Glomerular endothelial cell (primary cell): ENCODE data around the gene TEX48. TPM values are rescaled to one million over a fixed set of nuclear protein-coding genes. Genes with fewer than 3 reads are reported as not detected.

Experiments
- DNase-seq: peaks from one replicate; pipeline ENCODE4 v3.0.0-alpha.2; 2011; ENCODE audit warnings: low read depth, low spot score; ENCODE audit errors: extremely low read depth
- total RNA-seq: library from RNA; depleted of rRNA; stranded (reverse); fragments of >200 nt; gene quantifications from 2 replicates; pipeline ENCODE4 v1.2.3, GENCODE V29; 2015

Gene TEX48
- total RNA-seq, 1 donor from 2014 or later: not detected

GRCh38 chr9:114626415-114627020, 55.5 kb downstream of the TEX48 start:
- DNase-seq: no peak

DNA sequence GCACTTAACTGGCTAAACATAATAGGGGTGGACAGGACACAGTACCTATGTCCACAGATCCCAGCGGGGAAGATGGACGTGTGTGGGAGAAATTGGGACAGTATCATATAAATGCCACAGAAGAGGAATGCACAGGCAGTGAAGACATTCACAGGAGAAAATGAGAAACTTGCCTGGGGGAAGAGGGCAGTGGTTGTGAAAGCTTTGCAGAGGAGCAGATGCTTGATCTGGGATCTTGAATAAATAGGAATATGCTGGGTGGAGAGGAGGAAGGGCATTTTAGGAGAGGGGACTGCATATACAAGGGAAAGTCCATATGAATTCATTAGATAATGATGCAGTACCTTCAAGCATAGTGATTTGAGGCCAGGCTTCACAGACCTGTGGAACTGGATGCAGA, 57.3 kb downstream of the TEX48 start:
- no peak for DNase-seq

GRCh38 chr9:114621975-114622609, 59.9 kb downstream of the TEX48 start:
- no peak for DNase-seq

- DNase-seq: no peak
These were observed 60.4 kb downstream of the TEX48 start for GRCh38 chr9:114621561-114621960.

DNA sequence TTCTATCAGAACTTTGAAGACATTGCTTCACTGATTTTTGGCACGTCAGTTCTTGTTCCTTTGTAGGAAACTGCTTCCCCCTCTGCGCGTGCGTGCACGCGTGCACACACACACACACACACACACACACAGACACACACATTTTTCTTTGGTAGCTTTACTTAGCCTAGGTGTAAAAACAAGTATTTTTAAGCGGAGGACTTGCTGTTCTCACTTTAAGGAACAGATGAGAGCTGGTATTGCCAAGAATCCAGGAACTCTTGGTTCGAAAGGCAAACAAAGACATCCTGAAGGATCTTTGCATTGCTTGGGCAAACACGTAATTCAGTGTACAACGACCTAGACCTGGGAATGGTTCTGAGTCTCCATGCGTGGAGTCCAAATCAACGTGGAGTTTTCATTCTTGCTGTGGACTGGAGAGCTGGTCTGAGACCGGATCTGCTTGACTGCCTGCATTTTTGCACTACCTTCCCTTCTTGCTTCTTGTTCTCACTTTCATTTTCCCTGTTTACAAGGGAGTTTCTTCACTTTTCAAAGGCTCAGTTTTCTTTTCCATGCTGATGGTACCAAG, 62.7 kb downstream of the TEX48 start:
- DNase-seq: no peak

DNA sequence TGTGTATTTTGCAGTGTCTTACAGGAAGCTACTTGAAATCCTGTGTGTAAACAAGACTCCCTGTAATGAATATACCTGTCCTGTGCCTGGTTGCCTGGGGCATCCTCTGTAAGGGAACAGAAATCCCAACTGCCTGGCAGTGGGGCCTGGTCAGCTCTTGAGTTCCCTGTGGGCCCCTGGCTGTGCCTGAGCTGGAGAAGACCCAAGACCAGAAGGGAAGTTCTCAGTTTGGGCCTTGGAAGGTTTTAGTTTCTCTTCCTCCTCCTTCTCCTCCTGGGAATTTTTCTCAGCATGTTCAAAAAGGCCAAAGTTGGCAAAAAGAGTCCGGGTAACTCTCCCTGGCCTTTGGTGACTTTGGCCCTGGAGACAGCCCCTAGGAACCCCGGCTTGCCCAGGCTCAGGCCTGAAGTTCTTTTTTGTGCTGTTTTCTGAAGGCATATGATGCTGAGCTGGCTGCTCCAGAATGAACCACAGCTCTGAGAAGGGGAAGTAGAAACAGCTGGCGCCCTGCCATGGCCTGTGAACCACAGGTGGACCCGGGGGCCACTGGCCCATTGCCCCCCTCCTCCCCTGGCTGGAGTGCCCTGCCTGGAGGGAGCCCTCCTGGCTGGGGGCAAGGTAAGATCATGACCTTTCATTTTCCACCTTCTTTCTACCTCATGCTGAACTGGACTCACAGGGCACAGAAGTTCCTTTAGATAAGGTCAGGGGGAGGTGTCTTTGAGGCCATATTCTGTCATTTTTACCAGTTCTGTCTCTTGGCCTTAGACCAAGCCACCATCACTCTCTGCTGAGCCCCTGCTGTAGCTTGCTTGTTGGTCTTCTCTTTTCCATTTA, 65.1 kb downstream of the TEX48 start:
- no peak for DNase-seq

Other genes starting within 250 kb of the TEX48 start
- 0.68 and 1.9 TPM in 2 replicates for gene WHRN, start 176.7 kb downstream of the TEX48 start, total RNA-seq
- gene ATP6V1G1, start 94.4 kb downstream of the TEX48 start, total RNA-seq: 146 and 156 TPM in 2 replicates
- 4.1 and 5.3 TPM in 2 replicates for gene TMEM268, start 70.9 kb downstream of the TEX48 start, total RNA-seq
- not detected in 2 replicates for gene TEX53, start 24.4 kb downstream of the TEX48 start, total RNA-seq
- gene TNFSF15, start 123.8 kb upstream of the TEX48 start, total RNA-seq: 48.1 and 54.9 TPM in 2 replicates
- not detected in 2 replicates for gene TNFSF8, start 248.4 kb upstream of the TEX48 start, total RNA-seq